HS-5 (cell line): ENCODE data around the gene CATSPERE.
"Not testable (repeated sequence)": the region's sequence is repeated elsewhere in the genome, so short reads cannot be mapped to it uniquely, and the experiment has no call there.

Experiments used
- DNase-seq: peaks from one replicate; pipeline ENCODE4 v3.0.0-alpha.2; 2012; ENCODE audit warnings: low read depth

CATSPERE gene

GRCh38 chr1:244448279-244449036, 12.6 kb upstream of the CATSPERE start:
- no peak for DNase-seq

GRCh38 chr1:244449936-244450508, 11.1 kb upstream of the CATSPERE start:
- no peak for DNase-seq

GRCh38 chr1:244450597-244451538, 10.2 kb upstream of the CATSPERE start:
- DNase-seq: peak; percentile 49

GRCh38 chr1:244451539-244451950, 9.5 kb upstream of the CATSPERE start, which contains the start of gene ADSS2:
Gene ADSS2, minus strand, starts transcription at chr1:244451909. Its CDS starts 92 bp downstream, at chr1:244451817.
- DNase-seq: no peak

- DNase-seq: peak; percentile 96
Observed at GRCh38 chr1:244451951-244452795, 8.9 kb upstream of the CATSPERE start.

- DNase-seq: no peak
Observed at GRCh38 chr1:244454412-244454811, 6.7 kb upstream of the CATSPERE start.

GRCh38 chr1:244456586-244456985, 4.5 kb upstream of the CATSPERE start:
- DNase-seq: no peak

GRCh38 chr1:244458781-244459180, 2.3 kb upstream of the CATSPERE start:
- DNase-seq: no peak

- no peak for DNase-seq
Observed at GRCh38 chr1:244460197-244460596, 876 bp upstream of the CATSPERE start.

GRCh38 chr1:244466724-244467123, 5.7 kb downstream of the CATSPERE start:
- DNase-seq: no peak

- DNase-seq: no peak
Observed at GRCh38 chr1:244473059-244473605, 12.1 kb downstream of the CATSPERE start.

- DNase-seq: not testable (repeated sequence)
Observed at GRCh38 chr1:244484971-244485370, 23.9 kb downstream of the CATSPERE start.

- DNase-seq: no peak
Observed at GRCh38 chr1:244494653-244495052, 33.6 kb downstream of the CATSPERE start.

GRCh38 chr1:244496186-244496585, 35.1 kb downstream of the CATSPERE start:
- no peak for DNase-seq

- no peak for DNase-seq
Observed at GRCh38 chr1:244497805-244498204, 36.7 kb downstream of the CATSPERE start.

- DNase-seq: not testable (repeated sequence)
Observed at GRCh38 chr1:244499484-244499883, 38.4 kb downstream of the CATSPERE start.

- not testable (repeated sequence) for DNase-seq
Observed at GRCh38 chr1:244500515-244500914, 39.4 kb downstream of the CATSPERE start.

- no peak for DNase-seq
Observed at GRCh38 chr1:244502630-244503029, 41.6 kb downstream of the CATSPERE start.

GRCh38 chr1:244513493-244513892, 52.4 kb downstream of the CATSPERE start:
- DNase-seq: no peak

GRCh38 chr1:244515680-244516079, 54.6 kb downstream of the CATSPERE start:
- DNase-seq: no peak

- DNase-seq: no peak
Observed at GRCh38 chr1:244536316-244536715, 75.2 kb downstream of the CATSPERE start.
